ENCODE data around the gene DOCK9.

The DOCK9 gene

DNA sequence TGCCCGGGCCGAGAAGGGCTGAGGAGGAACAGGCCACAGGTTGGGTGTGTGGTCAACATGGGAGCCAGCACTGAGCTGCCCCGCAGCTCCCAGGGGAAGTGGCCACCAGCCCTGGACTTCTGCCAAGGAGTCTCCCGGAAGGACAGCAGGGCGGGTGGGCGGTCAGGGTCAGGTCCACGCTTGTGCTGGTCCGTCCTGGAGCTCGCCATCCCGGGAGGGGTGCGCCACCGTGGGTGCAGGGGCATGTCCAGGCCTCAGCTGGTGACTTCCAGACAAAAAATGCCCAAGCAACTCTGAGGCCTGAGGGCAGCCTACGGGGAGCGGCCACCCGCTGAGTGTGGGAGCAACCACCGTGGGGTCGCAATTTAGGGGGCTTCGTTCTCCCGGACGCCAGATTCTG, 203.9 kb downstream of the DOCK9 start:
- TF ChIP-seq, protein P1, sequence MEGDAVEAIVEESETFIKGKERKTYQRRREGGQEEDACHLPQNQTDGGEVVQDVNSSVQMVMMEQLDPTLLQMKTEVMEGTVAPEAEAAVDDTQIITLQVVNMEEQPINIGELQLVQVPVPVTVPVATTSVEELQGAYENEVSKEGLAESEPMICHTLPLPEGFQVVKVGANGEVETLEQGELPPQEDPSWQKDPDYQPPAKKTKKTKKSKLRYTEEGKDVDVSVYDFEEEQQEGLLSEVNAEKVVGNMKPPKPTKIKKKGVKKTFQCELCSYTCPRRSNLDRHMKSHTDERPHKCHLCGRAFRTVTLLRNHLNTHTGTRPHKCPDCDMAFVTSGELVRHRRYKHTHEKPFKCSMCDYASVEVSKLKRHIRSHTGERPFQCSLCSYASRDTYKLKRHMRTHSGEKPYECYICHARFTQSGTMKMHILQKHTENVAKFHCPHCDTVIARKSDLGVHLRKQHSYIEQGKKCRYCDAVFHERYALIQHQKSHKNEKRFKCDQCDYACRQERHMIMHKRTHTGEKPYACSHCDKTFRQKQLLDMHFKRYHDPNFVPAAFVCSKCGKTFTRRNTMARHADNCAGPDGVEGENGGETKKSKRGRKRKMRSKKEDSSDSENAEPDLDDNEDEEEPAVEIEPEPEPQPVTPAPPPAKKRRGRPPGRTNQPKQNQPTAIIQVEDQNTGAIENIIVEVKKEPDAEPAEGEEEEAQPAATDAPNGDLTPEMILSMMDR (IDR thresholded peaks at IDR 0.05; ENCODE audit: low read depth, low read length), result no peak
- DNase-seq (ENCODE audit: extremely low read depth, low read depth), result no peak

DNA sequence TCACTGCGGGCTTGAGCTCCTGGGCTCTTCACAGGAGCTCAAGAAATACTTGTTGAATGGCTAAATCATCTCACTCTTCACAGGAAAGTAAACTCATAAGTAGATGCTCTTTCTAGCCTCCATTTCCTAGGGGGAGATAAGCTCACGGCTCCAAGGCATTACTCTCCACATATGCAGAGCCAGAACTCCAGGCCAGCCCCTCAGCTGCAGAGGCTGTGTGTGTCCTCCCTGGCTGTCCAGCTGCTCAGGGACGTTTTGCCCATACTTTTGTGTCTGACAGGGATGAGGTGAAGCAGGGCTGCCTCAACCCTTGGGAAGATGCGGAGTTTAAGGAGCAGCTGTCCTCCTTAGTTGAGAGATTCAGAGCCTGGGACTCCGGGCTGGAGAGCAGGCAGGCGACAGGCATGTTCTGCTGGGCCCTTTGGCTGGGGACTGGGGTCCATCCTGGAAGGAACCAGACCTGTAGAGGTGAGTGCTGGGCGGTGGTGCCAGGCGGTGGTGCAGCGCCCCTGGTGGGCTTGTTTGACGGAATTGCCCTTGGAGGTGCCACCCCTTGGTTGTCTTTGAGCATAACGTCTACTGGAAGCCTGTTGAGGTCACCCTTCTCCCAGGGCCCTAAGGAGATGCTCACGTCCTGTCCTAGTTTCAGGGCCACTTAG, 204.9 kb downstream of the DOCK9 start:
- DNase-seq (ENCODE audit: extremely low read depth, low read depth), result no peak
- TF ChIP-seq, protein P1 (IDR thresholded peaks at IDR 0.05; ENCODE audit: low read depth, low read length), result no peak

DNA sequence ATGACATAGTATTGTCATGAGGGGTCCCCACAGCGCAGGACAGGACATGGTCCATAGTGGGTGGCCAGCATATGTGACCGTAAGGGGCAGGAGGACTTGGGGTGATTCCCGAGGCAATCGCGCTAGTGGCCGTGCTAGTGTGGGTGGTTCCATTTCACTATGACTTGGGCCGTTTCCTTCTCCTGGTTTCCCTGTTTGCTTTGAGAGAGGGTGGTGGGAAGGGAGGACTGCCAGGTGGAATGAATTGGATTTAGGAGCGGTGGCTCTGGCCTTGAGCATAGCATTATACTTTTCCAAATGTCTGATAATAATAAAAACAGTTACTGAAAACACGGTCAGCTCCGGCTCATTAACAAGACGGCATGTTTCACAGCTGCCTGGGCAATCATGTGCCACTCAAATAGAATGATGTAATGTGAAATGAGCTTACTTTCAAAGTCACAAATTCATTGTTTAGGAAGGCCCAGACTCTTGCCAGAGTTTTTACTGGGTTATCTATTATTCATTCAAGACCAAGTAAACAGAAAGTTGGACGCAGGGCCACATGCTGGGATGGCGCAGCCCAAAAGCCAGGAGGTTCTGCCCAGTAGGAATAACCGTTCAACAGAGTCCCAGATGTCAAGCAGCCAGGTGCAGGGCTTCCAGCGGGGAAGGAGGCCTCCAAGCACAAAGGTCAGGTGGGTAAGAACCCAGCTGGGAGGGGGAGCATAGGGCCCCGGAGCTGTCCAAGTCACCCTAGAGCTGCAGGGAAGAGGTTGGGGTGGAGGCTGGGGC, 205.8 kb downstream of the DOCK9 start:
- no peak for DNase-seq (ENCODE audit: extremely low read depth, low read depth)
- TF ChIP-seq, protein P1 (IDR thresholded peaks at IDR 0.05; ENCODE audit: low read depth, low read length), result no peak

DNA sequence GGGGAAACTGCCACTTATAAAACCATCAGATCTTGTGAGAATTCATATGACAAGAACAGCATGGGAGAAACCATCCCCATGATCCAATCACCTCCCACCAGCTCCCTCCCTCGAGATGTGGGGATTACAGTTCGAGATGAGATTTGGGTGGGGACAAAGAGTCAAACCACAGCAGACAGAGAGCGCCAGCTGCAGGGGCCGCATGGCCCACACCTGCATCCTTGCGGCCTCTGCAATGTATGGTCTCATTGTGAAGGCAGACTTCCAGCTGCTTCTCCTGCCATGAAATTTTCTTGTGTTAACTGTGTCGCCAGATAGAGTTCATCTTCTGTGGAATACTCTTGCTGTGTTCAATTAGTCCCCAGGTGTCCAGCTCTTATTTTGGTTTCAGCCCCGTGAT, 208.1 kb downstream of the DOCK9 start:
- no peak for DNase-seq (ENCODE audit: extremely low read depth, low read depth)
- TF ChIP-seq, protein P1 (IDR thresholded peaks at IDR 0.05; ENCODE audit: low read depth, low read length), result no peak

DNA sequence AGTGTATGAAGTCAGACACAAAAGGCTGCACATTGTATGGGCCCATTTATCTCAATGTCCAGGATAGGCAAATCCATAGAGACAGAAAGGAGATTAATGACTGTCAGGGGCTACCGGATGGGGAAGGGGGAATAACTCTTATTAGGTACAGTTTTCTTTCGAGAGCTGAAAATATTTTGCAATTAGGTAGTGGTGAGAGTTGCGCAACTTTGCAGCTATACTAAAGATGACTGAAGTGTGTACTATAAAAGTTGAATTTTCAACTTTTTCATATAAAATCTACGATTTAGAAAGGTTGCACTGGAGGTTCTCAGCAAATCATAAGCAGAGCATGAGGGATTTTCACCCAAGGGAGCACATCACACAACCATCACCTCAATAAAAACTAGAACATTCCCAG, 209.3 kb downstream of the DOCK9 start:
- TF ChIP-seq, protein P1 (IDR thresholded peaks at IDR 0.05; ENCODE audit: low read depth, low read length), result no peak
- no peak for DNase-seq (ENCODE audit: extremely low read depth, low read depth)

DNA sequence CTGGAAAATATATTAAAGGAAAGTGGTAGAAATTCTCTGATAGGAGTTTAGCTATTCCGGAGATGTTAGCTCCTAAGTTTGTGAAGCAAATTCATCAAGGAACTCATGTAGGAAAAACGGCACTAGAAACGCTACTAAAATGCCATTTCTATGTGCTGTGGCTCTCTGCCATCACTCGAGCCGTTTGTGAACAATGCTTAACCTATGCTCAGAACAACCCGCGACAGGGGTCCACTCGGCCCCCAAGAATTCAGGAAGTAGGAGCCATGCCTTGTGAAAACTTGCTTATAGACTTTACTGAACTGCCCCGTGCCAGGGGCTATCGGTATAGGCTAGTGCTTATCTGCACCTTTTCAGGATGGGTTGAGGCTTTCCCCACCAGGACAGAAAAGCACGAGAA, 211.2 kb downstream of the DOCK9 start:
- TF ChIP-seq, protein P1 (IDR thresholded peaks at IDR 0.05; ENCODE audit: low read depth, low read length), result no peak
- no peak for DNase-seq (ENCODE audit: extremely low read depth, low read depth)

DNA sequence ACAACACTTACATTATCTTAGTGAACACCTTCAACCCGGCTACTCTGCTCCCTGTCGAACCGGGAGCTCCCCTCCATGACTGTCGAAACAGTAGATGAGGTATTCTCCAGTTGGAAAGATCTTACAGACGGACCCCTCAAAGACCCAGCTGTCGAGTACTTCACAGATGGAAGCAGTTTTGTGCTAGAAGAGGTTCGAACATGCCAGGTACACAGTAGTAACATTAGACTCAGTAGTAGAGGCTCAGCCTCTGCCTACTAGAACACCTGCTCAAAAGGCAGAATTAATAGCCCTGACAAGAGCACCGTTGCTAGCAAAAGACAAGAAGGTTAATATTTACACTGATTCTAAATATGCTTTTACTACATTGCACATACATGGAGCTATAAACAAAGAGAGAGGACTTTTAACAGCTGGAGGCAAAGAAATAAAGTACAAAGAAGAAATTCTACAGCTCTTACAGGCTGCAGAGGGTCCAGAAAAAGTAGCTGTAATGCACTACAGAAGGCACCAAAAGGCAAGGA, 211.8 kb downstream of the DOCK9 start:
- no peak for DNase-seq (ENCODE audit: extremely low read depth, low read depth)

More for the DNA sequence above, 211.8 kb downstream of the DOCK9 start:
- TF ChIP-seq, protein P1 (IDR thresholded peaks at IDR 0.05; ENCODE audit: low read depth, low read length), result no peak

Data from AG09319 (cell line).